ENCODE measurements around the gene GRAMD1A. TPM values are rescaled to one million over a fixed set of nuclear protein-coding genes. Genes with fewer than 3 reads are reported as not detected.
"Not testable (repeated sequence)": the region's sequence is repeated elsewhere in the genome, so short reads cannot be mapped to it uniquely, and the experiment has no call there.

GRAMD1A gene
- total RNA-seq, 1 donor from 2014 or later: 46.6 TPM

DNA sequence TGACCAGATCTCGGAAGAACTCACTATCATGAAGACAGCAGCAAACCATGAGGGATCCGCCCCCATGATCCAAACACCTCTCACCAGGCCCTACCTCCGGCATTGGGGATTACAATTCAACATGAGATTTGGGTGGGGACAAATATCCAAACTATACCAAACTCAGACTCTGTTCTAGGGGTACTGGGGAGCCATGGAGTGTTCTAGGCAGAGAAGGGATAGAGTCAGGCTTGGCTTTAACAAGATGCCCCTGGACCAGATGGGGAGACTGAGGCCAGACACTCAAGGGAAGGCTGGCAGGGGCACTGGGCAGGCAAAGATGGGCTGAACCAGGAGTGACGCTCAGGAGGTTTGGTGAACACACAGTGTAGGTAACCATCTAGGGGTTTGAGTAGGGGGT is 18.3 kb downstream of the GRAMD1A start:
- DNase-seq (ENCODE audit: low read depth, low spot score): no peak

GRCh38 chr19:35019144-35019543 is 19.0 kb downstream of the GRAMD1A start:
- no peak for DNase-seq (ENCODE audit: low read depth, low spot score)

DNA sequence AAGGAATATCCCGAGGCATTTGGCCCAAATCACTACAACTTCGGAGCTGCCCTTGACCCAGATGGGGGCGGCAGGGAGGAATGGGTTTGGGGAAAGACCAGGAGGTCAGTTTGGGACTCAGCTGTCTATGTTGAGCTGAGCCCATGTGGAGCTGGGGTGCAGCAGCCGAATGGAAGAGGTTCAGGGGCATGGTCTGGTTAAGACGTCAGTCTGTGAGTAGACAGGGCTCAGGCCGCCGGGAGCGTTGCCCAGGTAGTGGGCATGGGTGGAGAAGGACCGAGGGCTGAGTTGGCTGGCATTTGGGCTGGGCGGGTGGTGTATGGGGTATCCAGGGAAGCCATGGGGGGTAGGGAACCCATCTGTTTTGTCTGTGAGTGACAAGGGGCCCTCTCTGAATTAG is 20.9 kb downstream of the GRAMD1A start:
- DNase-seq (ENCODE audit: low read depth, low spot score): no peak

DNA sequence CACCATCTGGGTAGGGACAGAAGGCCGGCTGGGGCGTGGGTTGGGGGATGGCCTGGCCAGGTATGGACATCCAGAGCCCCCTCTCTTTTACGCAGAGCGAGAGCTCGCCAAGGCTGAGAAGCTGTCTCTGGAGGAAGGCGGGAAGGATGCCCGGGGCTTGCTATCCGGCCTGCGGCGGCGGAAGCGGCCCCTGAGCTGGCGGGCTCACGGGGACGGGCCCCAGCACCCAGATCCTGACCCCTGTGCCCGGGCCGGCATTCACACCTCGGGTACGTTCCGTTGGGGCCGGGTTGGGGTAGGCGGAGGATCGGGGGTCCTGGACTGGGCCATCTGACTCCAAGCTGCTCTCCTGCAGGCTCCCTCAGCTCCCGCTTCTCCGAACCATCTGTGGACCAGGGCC is 21.5 kb downstream of the GRAMD1A start:
- no peak for DNase-seq (ENCODE audit: low read depth, low spot score)

DNA sequence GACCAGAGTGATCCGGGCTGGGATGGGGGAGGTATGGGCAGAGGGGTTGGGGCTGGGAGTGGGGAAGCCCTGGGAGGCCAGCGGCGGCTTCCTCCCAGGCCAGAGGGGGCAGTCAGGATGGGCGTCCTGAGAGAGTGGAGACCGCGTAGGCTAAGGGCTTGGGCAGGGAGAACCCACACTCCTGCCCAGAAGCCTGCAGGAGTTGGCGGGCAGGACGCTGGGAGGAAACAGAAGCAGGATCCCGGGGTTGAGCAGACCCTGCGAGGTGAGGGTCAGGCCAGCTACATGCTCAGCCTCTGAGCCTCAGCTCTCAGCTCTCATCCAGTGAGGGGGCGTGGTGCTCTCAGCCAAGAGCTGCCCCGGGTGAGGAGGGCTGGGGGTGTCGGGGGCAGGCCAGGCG is 22.3 kb downstream of the GRAMD1A start:
- DNase-seq (ENCODE audit: low read depth, low spot score): no peak

- no peak for DNase-seq (ENCODE audit: low read depth, low spot score)
Observed at GRCh38 chr19:35023428-35023827, 23.3 kb downstream of the GRAMD1A start.

- no peak for DNase-seq (ENCODE audit: low read depth, low spot score)
Observed at GRCh38 chr19:35024095-35024494, 24.0 kb downstream of the GRAMD1A start.

GRCh38 chr19:35025969-35026368 is 25.8 kb downstream of the GRAMD1A start:
- no peak for DNase-seq (ENCODE audit: low read depth, low spot score)

- DNase-seq (ENCODE audit: low read depth, low spot score): no peak
Observed at GRCh38 chr19:35026418-35026817, 26.3 kb downstream of the GRAMD1A start.

DNA sequence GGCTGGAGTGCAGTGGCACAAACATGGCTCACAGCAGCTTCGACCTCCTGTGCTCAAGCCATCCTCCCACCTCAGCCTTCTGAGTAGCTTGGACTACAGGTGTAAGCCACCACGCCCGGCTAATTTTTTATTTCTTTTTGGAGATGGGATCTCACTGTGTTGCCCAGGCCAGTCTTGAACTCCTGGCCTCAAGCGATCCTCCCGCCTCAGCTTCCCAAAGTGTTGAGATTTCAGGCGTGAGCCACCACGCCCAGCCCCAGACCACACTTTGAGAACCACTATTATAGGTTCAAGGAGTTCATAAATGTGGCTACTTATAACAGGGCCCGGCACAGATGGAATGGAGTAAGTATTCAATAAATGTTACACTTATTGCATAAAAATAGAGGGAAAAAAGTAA is 26.9 kb downstream of the GRAMD1A start:
- DNase-seq (ENCODE audit: low read depth, low spot score): no peak

DNA sequence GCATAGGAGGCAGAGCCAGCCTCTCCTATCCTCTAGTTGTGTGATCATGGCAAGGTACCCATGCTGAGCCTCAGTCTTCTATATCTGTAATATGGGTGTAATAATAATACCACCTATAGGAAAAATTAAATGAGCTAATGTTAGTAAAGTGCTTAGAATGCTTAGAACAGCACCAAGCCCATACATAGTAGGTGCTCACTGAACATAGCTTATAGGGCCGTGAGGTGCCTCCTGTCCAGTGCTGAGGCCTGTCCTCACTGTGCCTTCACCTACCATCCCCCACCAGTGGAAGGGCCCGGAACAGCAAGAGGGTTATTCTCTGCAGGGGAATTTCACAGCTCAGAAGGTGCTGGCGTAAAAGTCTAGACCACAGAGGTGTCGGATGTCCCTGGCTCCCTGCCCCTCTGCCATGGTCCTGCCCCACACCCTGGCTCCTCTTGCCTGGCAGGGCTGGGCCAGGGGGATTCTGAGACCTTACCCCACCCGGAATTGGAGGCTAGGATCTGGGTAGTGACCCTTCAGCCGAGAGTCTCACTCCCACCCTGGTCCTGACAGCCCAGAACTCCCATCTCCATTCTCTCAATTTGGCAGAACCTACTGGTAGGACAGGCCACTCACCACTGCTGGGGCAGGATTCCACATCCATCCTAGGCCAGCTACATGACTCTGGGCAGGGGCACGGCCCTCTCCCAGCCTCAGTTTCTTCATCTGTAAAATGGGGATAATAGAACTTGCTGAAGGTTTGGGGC is 27.9 kb downstream of the GRAMD1A start:
- no peak for DNase-seq (ENCODE audit: low read depth, low spot score)

DNA sequence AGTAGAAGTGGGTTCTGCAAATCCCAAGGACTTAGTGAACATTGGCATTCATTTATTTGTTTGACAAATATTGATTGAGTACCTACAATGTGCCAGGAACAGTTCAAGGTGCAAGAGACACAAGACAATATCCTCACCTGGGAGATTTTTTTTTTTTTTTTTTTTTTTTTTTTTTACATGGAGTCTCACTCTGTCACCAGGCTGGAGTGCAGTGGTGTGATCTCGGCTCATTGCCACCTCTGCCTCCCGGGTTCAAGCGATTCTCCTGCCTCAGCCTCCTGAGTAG is 28.4 kb downstream of the GRAMD1A start:
- DNase-seq (ENCODE audit: low read depth, low spot score): not testable (repeated sequence)

DNA sequence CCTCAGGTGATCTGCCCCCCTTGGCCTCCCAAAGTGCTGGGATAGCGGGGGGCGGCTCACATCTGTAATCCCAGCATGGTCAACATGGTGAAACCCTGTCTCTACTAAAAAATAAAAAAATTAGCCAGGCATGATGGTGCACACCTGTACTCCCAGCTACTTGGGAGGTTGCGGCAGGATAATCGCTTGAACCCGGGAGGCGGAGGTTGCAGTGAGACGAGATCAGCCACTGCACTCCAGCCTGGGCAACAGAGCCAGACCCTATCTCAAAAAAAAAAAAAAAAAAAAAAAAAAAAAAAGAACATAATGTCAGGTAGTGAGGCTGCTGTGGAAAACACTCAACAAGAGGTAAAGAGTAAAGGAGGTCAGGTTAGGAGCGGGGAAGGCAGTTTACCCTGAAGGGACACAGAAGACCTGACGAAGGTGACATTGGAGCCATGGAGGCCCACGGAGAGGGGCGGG is 29.2 kb downstream of the GRAMD1A start:
- not testable (repeated sequence) for DNase-seq (ENCODE audit: low read depth, low spot score)

- no peak for DNase-seq (ENCODE audit: low read depth, low spot score)
Observed at GRCh38 chr19:35029737-35030256, 29.7 kb downstream of the GRAMD1A start.

DNA sequence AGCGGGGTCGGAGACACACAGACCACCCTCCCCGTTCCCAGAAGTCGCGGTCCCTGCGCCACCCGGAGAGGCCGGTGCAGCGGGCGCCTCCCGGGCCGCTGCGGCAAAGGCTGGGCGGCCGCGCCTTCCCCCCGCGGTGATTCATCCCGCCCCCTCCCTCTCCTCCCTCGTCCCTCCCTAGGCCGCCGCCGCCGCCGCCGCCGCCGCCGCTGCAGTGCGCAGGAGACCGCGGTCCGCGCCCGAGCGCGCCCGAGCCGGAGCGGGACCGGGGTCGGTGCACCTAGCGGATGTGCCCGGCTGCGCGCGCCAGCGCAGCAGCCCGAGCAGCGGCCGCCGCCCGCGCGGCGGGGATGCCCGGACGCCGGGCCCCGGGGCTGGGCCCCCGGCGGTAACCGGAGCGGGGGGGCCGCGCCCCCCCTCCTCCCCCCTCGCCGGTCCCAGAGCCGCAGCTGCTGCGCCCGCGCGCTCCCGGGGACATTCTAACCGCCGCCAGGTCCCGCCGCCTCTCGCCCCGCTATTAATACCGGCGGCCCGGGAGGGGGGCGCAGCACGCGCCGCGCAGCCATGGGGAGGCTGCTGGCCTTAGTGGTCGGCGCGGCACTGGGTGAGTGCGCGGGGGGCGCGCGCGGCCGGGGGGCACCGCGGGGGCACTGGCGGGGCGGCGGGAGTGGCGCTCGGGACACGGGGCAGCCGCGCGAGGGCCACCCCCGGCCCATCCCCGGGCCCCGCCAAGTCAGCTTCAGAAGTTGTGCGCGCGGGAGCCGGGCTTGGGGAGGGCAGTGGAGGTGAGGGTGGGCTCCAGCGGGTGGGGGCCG is 30.3 kb downstream of the GRAMD1A start, which contains the start of gene SCN1B:
TSS of gene SCN1B (plus strand) at position 214 of the 815 bp plus-strand sequence. CDS start at position 565, 351 bp downstream.
- no peak for DNase-seq (ENCODE audit: low read depth, low spot score)

GRCh38 chr19:35031072-35031881 is 31.2 kb downstream of the GRAMD1A start:
- DNase-seq (ENCODE audit: low read depth, low spot score): no peak

DNA sequence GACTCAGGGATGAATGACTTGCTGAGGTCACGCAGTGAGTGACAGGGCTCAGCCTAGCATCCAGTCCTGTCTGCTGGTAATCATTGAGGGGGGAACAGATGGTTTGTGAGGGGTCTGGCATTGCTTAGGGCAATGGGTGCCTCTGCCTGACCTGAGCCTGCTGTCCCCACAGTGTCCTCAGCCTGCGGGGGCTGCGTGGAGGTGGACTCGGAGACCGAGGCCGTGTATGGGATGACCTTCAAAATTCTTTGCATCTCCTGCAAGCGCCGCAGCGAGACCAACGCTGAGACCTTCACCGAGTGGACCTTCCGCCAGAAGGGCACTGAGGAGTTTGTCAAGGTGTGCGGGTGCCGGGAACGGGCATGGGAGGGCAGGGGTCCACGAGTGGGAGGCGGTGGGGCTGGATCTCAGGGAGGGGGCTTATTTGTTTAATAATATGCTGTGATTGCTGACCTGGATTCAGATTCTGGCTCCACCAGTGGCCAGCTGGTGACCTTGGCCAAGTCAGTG is 32.3 kb downstream of the GRAMD1A start:
- no peak for DNase-seq (ENCODE audit: low read depth, low spot score)

- DNase-seq (ENCODE audit: low read depth, low spot score): no peak
Observed at GRCh38 chr19:35033067-35034004, 33.2 kb downstream of the GRAMD1A start.

GRCh38 chr19:35034005-35034502 is 33.9 kb downstream of the GRAMD1A start:
- DNase-seq (ENCODE audit: low read depth, low spot score): no peak
